Right lobe of liver (tissue), 6 donors: Measurements from ENCODE around the gene SLC38A10. TPM values are rescaled to one million over a fixed set of nuclear protein-coding genes. Genes with fewer than 3 reads are reported as not detected.

Source experiments
- ATAC-seq, 4 donors: fragments of 200-7000 bp; cut with Tn5 transposase; one replicate each; pipeline ENCODE4 v1.9.1; 2020; ENCODE audit warnings: mild to moderate bottlenecking in 4 of 4, moderate library complexity in 4 of 4
- DNase-seq, 3 donors: peaks; one replicate each; pipeline ENCODE4 v3.0.0-alpha.2; 2020
- H3K27ac ChIP-seq, 3 donors: fragments of 200-600 bp; one replicate each; pipeline ENCODE4 v1.8.0; 2022
- H3K27me3 ChIP-seq, 2 donors: fragments of 200-600 bp; one replicate each; pipeline ENCODE4 v1.8.0; 2022
- H3K36me3 ChIP-seq, 4 donors: fragments of 200-600 bp; sonication (generic) in 1 of 4; one replicate each; pipeline versions ENCODE4 v1.5.1 to v1.8.0; 2017 to 2022; ENCODE audit warnings: control low read depth in 1 of 4
- H3K4me1 ChIP-seq, 4 donors: fragments of 200-600 bp; sonication (generic) in 1 of 4; one replicate each; pipeline versions ENCODE4 v1.5.1 to v1.8.0; 2017 to 2022; ENCODE audit warnings: control low read depth in 1 of 4
- H3K4me3 ChIP-seq, 3 donors: fragments of 200-600 bp; one replicate each; pipeline ENCODE4 v1.8.0; 2022
- H3K9me3 ChIP-seq, 4 donors: fragments of 200-600 bp; sonication (generic) in 1 of 4; one replicate each; pipeline versions ENCODE4 v1.5.1 to v1.8.0; 2017 to 2022; ENCODE audit warnings: control low read depth in 1 of 4
- POLR2A ChIP-seq: fragments of 450-650 bp; IDR thresholded peaks from one replicate; pipeline ENCODE4 v1.6.1; 2017; ENCODE audit warnings: antibody characterized with exemption, mild to moderate bottlenecking
- WGBS: methylation state at CpG from one replicate; pipeline ENCODE4 v1.1.6; 2018; ENCODE audit warnings: low coverage, low lambda C conversion rate; ENCODE audit not compliant: insufficient coverage; ENCODE audit errors: missing lambda C conversion rate; 5-methylcytosine and 5-hydroxymethylcytosine counted together
- intact Hi-C, 2 donors: fragments of 100-400 bp; cut with DNase I; formaldehyde crosslinking; loops; one replicate each; pipeline versions ENCODE4 v1.11.2 to v1.14.1; 2022
- total RNA-seq, 6 experiments: library from RNA; depleted of rRNA in 2 of 6; stranded (reverse); fragments of >200 nt in 2 of 6; fragmentation: NEBNext Ultra II Directional in 3 of 6; extraction: Animal tissue kit (Norgen Biotek cat#: 25700) in 3 of 6; gene quantifications; one replicate each; pipeline versions ENCODE4 v1.1.0 to v1.2.4, GENCODE V29; 2016 to 2023
- TF ChIP-seq, protein P1 (sequence below), 4 donors: fragments of 200-600 bp in 3 of 4; fragments of 450-650 bp in 1 of 4; IDR thresholded peaks; one replicate each; pipeline versions ENCODE4 v1.5.1 to v1.8.0; 2016 to 2022; ENCODE audit warnings: antibody characterized with exemption in 4 of 4, mild to moderate bottlenecking in 2 of 4
- donor health status: DM: no; HTN: yes; CAD: no.
- donor health status: DM: no; HTN: no; CAD: no.
- donor health status: DM: no; HTN: no; CAD: no.
- donor health status: DM: no; HTN: yes; CAD: no.
- donor health status: DM: no; HTN: yes; CAD: no.

The SLC38A10 gene
- total RNA-seq, 6 experiments from 2014 or later, result 60.9 to 104 (median 86.1) TPM

DNA sequence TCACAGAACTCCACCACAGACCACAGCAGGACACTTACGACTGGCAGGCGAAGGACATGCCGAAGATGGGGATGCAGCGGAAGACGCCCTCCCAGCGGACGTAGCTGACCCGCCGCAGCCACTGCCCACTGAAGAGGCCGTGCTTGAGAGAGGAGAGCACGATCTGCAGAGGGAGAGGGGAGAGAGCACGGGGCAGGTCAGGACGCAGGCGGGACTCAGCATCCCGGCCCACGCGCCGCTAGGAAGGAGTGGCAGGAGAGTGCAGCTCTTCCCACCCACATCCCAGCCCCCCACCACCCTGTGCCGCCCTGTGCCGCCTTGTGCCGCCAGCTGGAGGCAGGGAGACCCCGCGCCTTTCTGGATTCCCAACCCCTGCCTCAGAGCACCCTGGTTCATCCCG, 14.5 kb downstream of the SLC38A10 start:
- H3K36me3 ChIP-seq, result peaks cover 0 to 64% (median 23%) of the 10 kb centered on the region in 4 donors
- DNase-seq (no peak), ATAC-seq (no peak)
- no peak overlapping the region for H3K4me3 ChIP-seq
- H3K4me1 ChIP-seq, result no peaks in the 10 kb centered on the region
- H3K27me3 ChIP-seq, result no peaks in the 10 kb centered on the region
- TF ChIP-seq, protein P1, sequence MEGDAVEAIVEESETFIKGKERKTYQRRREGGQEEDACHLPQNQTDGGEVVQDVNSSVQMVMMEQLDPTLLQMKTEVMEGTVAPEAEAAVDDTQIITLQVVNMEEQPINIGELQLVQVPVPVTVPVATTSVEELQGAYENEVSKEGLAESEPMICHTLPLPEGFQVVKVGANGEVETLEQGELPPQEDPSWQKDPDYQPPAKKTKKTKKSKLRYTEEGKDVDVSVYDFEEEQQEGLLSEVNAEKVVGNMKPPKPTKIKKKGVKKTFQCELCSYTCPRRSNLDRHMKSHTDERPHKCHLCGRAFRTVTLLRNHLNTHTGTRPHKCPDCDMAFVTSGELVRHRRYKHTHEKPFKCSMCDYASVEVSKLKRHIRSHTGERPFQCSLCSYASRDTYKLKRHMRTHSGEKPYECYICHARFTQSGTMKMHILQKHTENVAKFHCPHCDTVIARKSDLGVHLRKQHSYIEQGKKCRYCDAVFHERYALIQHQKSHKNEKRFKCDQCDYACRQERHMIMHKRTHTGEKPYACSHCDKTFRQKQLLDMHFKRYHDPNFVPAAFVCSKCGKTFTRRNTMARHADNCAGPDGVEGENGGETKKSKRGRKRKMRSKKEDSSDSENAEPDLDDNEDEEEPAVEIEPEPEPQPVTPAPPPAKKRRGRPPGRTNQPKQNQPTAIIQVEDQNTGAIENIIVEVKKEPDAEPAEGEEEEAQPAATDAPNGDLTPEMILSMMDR (IDR thresholded peaks at IDR 0.05), result no peak
- no peak for TF ChIP-seq POLR2A
- WGBS, result 100% methylated on average over 2 of the region's 24 CpGs
- intact Hi-C loops, result loop anchor here in 1 of 2 donors (10.0 kb wide), 1 partner anchor 204 kb away; no protein-coding TSS in a partner anchor
- no peaks in the 10 kb centered on the region for H3K9me3 ChIP-seq
- no peak overlapping the region for H3K27ac ChIP-seq

- Histone ChIP-seq H3K27me3 (no peaks in the 10 kb centered on the region), H3K4me1 (no peaks in the 10 kb centered on the region), H3K9me3 (no peaks in the 10 kb centered on the region), H3K4me3 (no peak overlapping the region), H3K36me3 (peaks cover 0 to 67% (median 22%) of the 10 kb centered on the region in 4 donors), H3K27ac (no peak overlapping the region)
- no peak for ATAC-seq
- DNase-seq, result no peak
- TF ChIP-seq, protein P1 (IDR thresholded peaks at IDR 0.05), result no peak
- TF ChIP-seq POLR2A, result no peak
- intact Hi-C loops, result loop anchor here in 1 of 2 donors (10.0 kb wide), 1 partner anchor 205 kb away; no protein-coding TSS in a partner anchor
- 92% methylated on average over 30 of the region's 50 CpGs for WGBS
Observed at GRCh38 chr17:81279278-81280275, 15.5 kb downstream of the SLC38A10 start.

DNA sequence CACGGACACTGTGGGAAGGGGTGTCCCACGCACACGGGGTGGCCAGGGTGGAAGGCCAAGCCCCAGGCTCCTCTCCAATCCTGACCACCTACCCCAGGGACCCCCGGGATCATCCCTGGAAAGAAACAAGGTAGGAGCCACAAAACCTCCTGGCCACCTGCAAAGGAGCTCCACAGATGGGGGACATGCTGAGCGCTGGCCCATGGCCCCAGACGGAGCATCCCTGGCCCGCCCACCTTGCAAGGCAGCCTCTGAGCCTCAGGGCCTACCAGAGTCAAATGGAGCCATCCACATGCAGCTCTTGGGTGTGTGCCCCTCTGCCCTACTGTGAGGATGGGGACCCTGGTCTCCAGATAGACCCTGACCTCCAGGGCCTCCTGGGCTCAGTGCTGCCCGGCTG, 16.3 kb downstream of the SLC38A10 start:
- no peak for ATAC-seq
- H3K36me3 ChIP-seq, result peaks cover 0 to 66% (median 19%) of the 10 kb centered on the region in 4 donors
- H3K4me3 ChIP-seq, result no peak overlapping the region
- no peak overlapping the region for H3K27ac ChIP-seq
- no peak for TF ChIP-seq POLR2A
- TF ChIP-seq, protein P1 (IDR thresholded peaks at IDR 0.05), result no peak
- no peaks in the 10 kb centered on the region for H3K4me1 ChIP-seq
- H3K9me3 ChIP-seq, result no peaks in the 10 kb centered on the region
- no CpG with 5 or more reads among the region's 8 CpGs for WGBS
- intact Hi-C loops, result no loop called here
- H3K27me3 ChIP-seq, result no peaks in the 10 kb centered on the region
- DNase-seq, result no peak

GRCh38 chr17:81277946-81278693, 17.0 kb downstream of the SLC38A10 start:
- TF ChIP-seq POLR2A, result no peak
- TF ChIP-seq, protein P1 (IDR thresholded peaks at IDR 0.05), result no peak
- WGBS, result 94% methylated on average over 6 of the region's 20 CpGs
- Histone ChIP-seq H3K27ac (no peak overlapping the region), H3K36me3 (peaks cover 0 to 68% (median 23%) of the 10 kb centered on the region in 4 donors), H3K4me3 (no peak overlapping the region), H3K9me3 (no peaks in the 10 kb centered on the region), H3K4me1 (no peaks in the 10 kb centered on the region), H3K27me3 (no peaks in the 10 kb centered on the region)
- intact Hi-C loops, result no loop called here
- ATAC-seq (no peak), DNase-seq (no peak)
